CD4-positive, alpha-beta T cell treated with Interleukin-15 for 1 hour (primary cell): ENCODE measurements around the gene KIAA1328.
"Not testable (repeated sequence)": the region's sequence is repeated elsewhere in the genome, so short reads cannot be mapped to it uniquely, and the experiment has no call there.

Experiments used
- DNase-seq: peaks from one replicate; pipeline ENCODE4 v3.0.0-alpha.2; 2020

Gene KIAA1328

DNA sequence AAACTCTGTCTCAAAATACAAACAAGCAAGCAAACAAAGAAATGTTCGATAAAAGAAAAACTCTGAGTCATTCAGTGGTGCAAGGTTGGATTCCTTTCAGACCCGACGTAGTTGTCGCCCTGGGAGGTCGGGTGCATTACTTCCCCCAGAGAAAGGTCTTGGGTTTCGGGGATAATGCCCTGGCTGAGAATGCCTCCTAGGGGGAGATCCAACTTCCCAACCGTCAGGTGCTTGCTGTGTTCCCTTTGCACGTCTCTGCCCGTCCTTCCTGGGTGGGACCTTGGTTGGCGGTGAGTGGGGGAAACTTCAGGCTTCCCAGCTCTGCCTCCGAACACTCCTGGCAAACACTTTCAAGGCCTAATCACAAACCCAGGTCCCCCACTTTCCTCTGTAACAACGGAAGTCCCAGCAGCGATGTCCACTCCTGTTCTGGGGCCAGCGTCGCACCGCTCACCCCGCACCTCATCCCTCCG, 734 bp upstream of the KIAA1328 start:
- DNase-seq: no peak

DNA sequence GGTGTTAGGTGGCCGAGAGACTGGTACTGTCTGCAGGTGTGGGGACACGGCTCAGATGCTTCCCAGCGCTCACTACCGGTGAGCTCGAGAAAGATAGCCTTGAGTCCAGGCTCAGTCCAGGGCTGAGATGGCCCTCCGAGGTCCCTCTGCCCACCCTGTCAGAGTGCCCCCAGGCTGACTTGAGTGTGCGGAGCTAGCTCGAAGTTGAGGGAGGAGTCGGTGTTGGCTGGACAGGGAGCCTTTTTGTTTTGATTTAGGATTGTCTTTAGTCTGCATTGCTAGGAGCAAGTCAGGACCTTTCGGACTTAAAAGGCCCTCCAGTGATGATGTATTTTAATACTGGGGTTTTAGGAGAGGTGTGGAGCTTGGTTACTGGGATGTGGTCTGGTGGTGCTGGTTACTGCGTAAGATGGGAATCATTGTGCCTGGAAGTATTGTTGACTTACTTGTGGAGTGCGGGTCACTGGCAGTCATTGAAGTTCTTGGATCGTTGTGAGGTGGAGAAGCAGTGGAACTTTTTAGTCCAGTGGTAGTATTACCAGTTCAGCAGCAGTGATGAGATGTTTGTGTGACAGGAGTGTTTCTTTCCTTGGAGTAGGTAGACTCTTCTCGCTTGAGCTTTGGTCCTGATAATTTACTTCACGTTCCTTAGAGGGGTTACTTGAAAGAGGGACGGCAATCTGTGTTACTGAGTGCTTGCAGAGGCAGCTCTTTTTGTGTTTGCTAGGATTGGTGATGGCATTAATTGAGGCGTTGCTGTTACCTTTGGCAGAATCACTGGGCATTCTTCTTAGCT, 633 bp downstream of the KIAA1328 start:
- DNase-seq: no peak

DNA sequence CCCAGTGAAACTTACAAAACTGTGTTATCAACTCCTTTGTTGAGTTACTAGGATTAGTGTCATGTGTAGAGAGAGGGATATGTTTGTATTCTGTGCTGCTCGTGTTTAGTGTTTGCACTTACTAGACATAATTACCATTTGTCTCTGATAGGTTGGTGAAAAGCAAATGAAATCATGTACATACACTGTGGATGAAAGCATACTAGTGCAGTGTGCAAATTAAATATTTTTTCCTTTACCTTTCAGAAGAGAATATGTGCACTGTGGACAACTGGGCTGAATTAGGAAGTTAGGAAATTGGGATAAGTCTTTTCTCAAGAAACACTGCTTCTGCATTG, 1.2 kb downstream of the KIAA1328 start:
- no peak for DNase-seq

DNA sequence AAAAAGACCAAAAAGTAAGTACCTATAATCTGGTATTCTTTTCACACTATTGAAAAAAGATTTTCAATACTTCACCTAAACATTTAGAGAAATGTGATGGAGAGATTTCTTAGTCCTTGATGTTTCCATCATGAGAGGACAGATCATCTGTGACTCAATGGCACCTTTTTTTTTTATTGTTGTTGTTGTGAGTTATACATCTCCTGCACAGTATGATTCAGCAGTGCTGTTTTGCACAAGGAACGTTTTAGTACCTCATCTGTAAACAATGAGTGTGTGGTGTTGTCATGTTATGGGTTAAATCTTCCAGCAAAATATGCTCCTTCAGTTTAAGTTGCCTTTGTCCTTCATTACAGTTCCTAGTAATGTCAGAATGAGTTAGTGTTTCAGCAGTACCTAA, 2.2 kb downstream of the KIAA1328 start:
- no peak for DNase-seq

DNA sequence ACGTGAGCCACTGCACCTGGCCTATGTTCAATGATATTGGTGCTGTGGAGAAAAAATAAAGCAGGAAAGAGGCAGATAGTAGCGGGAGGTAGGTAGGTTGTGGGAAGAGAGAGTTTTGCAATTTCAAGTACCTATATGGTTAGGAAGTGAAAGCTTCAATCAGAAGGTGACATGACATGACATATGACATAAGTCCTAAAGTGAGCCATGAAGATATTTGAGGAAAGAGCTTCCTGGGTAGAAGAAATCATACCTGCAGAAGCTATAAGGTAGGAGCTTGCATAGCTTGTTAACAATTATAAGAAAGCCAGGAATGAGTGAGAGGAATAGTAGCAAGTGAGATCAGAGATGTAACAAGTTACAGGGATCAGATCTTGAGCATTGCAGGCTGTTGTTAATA, 4.2 kb downstream of the KIAA1328 start:
- DNase-seq: no peak

DNA sequence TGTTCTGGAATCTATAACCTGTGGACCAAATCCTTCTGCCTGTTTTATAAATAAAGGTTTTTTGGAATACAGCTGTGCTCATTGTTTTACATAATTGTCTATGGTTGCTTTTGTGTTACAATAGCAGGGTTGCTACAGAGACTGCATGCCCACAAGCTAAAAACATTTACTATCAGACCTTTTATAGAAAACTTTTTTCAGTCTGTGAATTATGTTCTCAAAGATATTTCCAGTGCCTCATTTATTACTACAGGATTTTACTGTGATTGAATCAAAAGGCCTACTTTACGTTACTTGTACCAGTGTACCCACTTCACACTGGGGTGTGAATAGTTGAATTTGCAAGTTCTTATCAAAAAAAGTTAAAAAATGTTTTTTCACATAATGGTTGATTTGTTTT, 7.0 kb downstream of the KIAA1328 start:
- DNase-seq: no peak

DNA sequence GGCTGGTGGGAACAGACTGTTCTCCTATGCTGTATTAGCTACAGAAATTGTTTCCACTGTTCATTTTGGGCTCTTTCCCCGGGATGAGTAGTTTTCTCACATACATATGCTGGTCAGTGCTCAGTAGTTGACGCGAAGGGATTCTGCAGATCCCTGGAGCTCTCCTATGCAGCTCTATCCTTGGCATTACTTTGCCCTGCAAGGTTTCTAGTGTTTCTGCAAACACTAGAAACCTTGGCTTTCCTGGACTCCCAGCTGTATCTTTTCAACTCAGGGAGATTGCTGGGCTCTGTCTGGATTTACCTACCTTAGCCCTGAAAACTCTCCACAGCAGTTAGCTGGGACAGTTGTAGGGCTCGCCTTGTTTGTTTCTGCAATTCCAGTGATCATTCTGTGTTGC, 10.9 kb downstream of the KIAA1328 start:
- no peak for DNase-seq

DNA sequence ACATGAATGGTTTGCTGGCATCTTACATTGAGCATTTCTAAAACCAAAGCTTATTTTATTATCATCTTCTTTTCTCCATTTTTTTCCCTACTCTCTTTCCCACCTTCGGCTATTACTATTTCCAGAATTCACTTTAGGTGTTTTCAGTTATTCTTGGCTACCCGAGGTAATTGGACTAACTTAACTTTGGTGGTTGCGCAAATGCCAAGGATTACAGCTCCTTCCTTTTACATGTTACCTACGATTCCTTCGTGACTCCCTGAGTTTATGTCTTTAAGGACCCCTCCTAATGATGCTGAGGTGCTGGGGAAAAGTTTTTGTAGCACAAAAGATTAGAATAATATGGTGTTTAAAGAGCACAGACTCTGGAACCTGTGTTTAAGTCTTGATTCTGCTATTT, 14.3 kb downstream of the KIAA1328 start:
- DNase-seq: no peak

DNA sequence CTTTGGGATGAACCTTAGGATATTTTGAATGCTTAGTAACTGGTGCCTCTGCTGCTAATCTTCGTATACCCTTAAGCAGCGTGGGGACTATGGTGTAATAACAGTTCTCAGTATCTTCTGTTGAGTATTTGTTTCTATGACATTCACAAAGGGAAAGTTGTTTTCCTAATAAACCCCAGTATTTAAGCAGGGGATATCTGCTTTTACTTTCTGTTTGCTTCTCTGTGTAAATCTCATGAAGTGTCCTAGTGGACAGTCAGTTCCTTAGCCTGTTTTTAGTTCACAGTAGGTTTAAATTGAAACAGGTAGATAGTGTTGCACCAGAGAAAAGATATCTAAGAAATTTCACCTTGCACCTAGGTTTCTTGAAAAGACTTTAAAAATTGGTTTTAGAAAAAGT, 14.9 kb downstream of the KIAA1328 start:
- no peak for DNase-seq

DNA sequence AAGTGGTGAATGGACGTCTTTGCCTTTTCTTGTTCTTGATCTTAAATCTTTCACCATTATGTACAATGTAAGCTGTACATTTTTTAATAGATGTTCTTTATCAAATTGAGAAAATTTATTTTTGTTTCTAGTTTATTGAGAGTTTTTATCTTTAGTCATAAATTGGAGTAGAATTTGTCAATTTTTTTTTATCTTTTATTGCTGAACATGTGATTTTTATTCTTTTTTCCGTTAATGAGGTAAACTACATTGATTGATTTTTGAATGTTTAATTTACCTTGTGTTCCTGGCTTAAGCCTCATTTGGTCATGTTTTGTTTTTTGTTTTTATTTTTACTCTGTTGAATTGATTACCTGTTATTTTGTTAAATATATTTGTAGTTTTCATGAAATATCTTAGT, 19.7 kb downstream of the KIAA1328 start:
- DNase-seq: no peak

DNA sequence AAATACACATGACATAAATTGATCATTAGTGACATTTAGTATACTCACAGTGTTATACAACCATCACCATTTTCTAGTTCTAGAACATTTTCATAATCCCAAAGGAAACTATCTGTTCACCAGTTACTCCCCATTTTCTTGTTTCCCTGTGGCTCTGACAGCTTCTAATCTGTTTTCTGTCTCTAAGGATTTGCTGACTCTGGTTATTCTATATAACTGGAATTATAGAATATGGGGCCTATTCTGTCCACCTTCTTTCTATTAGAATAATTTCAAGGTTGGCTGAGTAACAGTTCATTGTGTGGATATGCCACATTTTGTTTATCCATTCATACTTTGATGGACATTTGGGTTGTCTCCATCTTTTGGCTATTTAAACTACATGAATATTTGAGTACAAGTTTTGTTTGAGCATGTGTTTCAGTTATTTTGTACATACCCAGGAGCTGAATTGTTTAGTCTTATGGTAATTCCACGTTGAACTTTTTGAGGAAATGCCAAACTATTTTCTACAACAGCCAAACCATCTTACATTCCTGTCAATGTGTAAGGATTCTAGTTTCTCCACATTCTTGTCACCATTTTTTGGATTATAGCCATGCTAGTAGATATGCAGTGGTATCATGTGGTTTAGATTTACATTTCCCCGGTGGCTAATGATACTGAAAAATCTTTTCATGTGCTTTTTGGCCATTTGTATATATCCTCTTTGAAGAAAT, 20.5 kb downstream of the KIAA1328 start:
- no peak for DNase-seq

DNA sequence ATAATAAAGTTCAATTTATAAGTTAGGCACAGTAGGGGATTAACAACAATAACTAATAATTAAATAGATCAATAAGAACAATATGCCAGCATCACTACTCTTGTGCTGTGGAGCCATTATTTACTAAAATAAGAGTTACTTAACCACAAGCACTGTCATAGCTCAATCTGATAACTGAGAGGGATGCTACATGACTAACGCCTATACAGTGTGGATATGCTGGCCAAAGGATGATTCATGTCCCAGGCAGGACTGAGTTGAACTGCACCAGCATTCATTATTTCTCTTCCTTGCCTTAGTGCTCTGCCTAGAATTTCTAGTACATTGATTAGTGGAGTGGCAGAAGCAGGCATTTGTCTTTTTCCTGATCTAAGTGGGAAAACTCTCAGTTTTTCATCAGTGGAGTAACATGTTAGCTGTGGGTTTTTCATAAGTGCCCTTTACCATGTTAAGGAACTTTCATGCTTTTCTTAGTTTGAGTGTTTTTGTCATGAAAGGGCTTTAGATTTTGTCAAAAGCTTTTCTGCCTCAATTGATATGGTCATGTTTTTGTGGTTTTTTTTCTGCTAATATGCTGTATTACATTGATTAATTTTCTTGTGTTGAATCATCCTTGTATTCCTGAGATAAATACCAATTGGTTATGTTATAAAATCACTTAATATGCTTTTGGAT, 21.7 kb downstream of the KIAA1328 start:
- DNase-seq: no peak

DNA sequence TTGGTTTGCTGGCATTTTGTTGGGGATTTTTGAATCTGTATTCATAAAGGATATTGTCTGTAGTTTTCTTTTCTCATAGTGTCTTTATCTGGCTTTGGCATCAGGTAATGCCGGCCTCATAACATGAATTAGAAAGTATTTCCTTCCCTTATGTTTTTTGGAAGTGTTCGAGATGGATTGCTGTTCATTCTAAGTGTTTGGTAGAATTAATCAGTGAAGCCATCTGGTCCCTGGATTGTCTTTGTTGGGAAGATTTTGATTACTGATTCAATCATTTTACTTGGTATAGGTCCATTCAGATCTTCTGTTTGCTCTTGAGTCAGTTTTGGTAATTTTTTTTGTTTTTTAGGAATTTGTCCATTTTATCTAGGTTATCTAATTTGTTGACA, 22.3 kb downstream of the KIAA1328 start:
- no peak for DNase-seq

DNA sequence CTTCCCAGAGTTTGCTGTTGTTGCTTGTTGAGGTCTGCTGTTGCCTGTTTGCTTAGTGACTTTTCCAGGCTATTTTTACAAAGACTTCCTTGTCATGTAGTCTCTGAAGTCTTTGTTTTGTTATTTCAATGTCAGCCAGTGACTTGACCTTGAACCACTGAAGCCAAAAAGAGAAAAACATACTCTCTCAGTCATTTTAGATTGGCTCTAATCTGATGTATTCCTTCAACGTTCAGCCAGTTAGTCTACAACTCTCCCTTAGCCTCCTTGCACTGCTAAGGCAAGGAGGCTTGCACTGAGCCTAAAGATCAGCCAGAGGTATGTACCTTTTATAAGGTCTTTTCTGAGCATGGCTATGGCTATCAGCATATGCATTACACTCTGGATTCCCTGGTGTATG, 27.9 kb downstream of the KIAA1328 start:
- DNase-seq: no peak

DNA sequence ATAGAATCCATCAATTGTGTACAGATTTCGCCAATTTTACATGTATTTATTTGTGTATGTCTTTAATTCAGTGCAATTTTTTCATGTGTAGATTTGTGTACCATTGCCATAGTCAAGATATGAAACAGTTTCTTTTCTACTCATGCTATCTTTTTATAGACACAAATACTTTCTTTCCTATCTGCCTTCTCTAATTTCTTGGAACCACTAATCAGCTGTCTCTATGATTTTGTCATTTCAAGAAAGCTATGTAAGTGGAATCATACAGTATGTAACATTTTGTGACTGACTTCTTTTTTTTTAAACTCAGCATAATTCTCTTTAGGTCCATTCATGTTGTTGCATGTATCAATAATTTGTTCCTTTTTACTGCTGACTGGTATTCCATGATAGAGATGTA, 33.3 kb downstream of the KIAA1328 start:
- no peak for DNase-seq

DNA sequence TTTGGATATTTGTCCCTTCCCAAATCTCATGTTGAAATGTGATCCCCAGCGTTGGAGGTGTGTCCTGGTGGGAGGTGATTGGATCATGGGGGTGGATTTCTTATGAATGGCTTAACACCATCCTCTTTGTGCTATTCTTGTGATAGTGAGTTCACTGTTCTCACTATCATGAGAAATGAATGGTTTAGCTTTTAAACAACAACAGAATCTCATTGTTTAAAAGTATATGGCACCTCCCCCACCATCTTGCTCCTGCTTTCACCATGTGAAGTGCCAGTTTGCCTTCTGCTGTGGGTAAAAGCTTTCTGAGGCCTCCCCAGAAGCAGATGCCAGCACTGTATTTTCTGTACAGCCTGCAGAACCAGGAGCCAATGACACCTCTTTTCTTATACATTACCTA, 38.1 kb downstream of the KIAA1328 start:
- no peak for DNase-seq

DNA sequence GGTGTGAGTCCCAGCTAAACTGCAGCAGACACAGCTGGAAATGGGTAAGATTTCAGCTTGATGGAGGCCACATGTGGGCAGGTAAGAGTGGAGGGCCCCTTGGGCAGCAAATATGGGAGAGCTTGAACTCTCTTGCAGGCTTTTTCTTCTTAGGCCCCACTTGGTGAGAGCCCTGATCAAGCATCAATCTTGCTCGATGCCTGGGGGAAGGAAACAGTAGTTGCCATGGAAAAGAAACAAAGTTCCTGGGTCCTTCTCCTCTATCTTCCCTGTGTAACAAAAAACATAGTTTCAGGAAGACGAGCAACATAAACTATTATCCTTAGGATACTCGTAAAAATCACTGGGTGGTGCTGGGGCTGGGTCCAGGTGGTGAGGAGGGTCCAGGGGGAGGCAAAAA, 42.9 kb downstream of the KIAA1328 start:
- DNase-seq: no peak

DNA sequence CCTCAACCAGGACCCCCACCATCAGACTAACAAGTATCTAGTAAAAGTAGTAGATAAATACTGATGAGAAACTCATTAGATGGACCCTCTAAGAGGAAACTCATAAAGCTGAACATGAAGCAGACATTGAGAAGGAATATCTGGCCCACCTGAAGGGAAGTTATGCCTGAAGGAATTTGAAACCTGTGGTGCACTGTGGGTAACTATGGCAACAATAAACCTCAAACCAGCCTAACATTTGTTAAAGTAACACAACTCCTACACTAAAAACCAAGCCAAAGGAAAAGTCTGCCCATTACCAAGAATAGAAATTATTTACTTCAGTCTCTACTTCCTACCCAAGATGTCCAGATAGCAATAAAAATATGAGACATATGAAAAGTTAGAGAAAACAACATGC, 43.4 kb downstream of the KIAA1328 start:
- DNase-seq: no peak

DNA sequence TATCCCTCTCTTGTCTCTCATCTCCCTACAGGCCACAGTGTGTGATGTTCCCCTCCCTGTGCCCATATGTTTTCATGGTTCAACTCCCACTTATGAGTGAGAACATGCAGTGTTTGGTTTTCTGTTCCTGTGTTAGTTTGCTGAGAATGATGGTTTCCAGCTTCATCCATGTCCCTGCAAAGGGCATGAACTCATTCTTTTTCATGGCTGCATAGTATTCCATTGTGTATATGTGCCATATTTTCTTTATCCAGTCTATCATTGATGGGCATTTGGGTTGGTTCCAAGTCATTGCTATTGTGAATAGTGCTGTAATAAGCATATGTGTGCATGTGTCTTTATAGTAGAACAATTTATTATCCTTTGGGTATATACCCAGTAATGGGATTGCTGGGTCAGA, 44.9 kb downstream of the KIAA1328 start:
- not testable (repeated sequence) for DNase-seq

DNA sequence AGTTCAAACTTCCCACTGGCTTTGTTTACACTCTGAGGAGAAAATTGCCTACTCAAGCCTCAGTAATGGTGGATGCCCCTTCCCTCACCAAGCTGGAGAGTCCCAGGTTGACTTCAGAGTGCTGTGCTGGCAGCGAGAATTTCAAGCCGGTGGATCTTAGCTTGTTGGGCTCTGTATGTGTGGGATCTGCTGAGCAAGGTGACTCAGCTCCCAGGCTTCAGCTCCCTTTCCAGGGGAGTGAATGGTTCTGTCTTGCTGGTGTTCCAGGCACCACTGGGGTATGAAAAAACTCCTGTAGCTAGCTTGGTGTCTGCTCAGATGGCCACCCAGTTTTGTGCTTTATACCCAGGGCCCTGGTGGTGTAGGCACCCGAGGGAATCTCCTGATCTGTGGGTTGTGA, 50.9 kb downstream of the KIAA1328 start:
- not testable (repeated sequence) for DNase-seq

DNA sequence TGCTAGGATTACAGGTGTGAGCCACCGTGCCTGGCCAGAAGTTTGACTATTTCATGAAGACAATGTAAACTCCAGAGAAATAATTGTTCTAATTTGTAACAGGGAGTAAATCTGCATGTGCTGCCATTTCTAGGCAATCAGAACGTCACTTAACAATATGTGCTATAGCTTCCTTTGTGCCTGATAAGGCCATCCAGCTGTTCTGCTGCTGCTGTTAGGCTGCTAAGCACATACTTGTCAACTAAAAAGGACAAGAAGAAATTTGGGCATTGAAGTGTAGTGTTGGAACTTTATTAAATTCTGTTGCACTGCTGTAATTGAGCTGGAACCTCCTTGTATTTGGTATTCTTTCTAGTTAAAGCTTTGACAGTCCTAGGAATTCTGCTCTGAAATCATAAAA, 57.1 kb downstream of the KIAA1328 start:
- DNase-seq: no peak

DNA sequence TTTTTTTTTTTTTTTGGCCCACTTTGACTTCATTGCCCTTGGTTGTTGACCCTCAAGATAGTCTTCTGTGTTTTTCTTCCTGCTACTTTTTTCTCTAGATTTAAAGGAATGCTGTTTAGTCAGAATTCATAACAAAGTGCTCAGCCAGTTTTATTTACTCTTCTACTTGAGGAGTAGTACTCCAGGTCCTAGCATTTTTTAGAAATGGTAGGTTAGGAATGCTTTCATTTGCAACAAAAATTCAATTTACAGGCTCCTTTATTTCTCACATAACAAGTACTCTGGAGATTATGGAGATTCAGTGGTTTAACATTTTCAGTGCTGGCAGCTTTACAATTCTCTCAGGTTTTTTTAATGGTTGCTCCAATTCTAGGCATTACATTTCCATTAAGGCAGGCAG, 58.2 kb downstream of the KIAA1328 start:
- DNase-seq: no peak

DNA sequence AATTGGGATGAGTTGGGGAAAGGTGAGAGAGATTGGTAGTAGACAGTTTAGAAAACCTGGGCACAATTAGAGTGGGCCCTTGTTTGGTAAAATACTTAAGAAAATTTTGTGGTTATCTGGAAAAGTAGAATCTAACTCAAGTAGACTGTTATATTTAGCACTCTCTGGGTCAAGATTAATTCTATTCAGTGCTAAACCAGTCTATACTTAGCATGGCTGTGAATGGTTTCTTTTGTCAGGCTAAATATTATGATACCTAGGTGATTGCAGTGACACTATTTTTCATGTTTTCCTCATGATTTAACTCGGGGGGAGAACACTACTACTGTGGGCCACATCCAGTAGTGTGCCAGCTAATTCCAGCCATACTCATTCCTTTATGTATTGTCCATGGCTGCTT, 58.9 kb downstream of the KIAA1328 start:
- no peak for DNase-seq

DNA sequence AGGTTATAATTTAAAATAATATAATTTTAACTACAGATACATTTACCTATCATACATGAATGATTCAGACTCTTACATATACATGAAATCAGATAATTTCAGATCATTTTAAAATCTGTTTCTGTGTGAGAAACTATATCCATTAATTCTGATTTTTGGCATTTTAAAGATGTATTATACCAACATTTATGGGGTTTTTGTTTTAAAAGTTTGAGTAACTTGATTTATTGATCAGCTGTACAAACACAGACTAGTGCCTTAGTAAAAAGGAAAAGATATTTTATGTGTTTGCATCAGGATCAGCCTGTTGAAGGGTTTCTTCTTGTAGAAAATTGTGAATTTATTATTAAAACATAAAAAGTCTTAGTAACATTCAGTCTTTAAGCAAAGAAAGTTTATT, 59.9 kb downstream of the KIAA1328 start:
- DNase-seq: no peak
